Measurements from ENCODE around the gene HSPA1L. TPM values are rescaled to one million over a fixed set of nuclear protein-coding genes. Genes with fewer than 3 reads are reported as not detected.

HSPA1L gene
- polyA plus RNA-seq, 1 donor (not counting 4 experiments of a cell fraction or from before 2014, with no cell fraction given): 0.60 TPM

DNA sequence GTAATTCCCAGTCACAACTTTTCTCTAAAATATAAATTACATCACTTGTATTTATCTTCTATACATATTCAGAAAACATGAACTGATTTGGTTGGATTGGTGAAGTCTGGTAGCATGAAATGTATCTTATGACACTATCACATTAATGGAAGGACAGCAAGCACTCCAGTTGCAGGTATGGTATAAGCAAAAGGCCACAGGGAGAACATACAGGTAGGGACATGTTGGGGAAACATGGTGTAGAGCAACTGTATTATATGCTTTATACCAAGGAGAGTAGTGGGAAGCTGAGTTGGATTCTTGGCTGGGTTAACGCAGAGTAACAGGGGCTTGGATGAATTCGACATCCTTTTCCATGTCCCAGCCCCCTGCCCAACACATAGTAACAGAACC lies 18.1 kb downstream of the HSPA1L start:
- Histone ChIP-seq H3K27me3 (ENCODE audit: control insufficient read depth, extremely low read depth, insufficient read depth, low read length) (no peaks in the 10 kb centered on the region), H2AFZ (ENCODE audit: control insufficient read depth, low read length) (no peak overlapping the region), H3K9me1 (ENCODE audit: control insufficient read depth, extremely low read depth, insufficient read depth, low read length) (no peaks in the 10 kb centered on the region), H3K4me3 (ENCODE audit: control insufficient read depth in 2 of 3, extremely low read depth in 1 of 3, insufficient read depth in 2 of 3, low read depth in 1 of 3, low read length in 3 of 3) (no peak overlapping the region), H3K36me3 (ENCODE audit: control insufficient read depth in 2 of 2, extremely low read depth in 1 of 2, insufficient read depth in 2 of 2, low read length in 2 of 2) (peaks cover 2 to 15% of the 10 kb centered on the region in 2 experiments), H3K79me2 (ENCODE audit: control insufficient read depth, insufficient read depth, low read length) (peaks cover 28% of the 10 kb centered on the region), H3K4me2 (ENCODE audit: control insufficient read depth, extremely low read depth, insufficient read depth, low read depth, low read length) (peak overlapping the region; percentile 39), H3K9me3 (ENCODE audit: control insufficient read depth, low read depth, low read length) (no peaks in the 10 kb centered on the region), H4K20me1 (ENCODE audit: control insufficient read depth, extremely low read depth, insufficient read depth, low read length) (no peaks in the 10 kb centered on the region), H3K9ac (ENCODE audit: control insufficient read depth, extremely low read depth, insufficient read depth, low read length) (no peak overlapping the region), H3K27ac (ENCODE audit: control insufficient read depth, insufficient read depth, low read length) (no peak overlapping the region), H3K4me1 (ENCODE audit: control insufficient read depth, extremely low read depth, insufficient read depth, low read length) (peaks cover 32% of the 10 kb centered on the region)
- TF ChIP-seq EZH2 (IDR thresholded peaks at IDR 0.05; ENCODE audit: low read length): no peak
- TF ChIP-seq, protein P1, sequence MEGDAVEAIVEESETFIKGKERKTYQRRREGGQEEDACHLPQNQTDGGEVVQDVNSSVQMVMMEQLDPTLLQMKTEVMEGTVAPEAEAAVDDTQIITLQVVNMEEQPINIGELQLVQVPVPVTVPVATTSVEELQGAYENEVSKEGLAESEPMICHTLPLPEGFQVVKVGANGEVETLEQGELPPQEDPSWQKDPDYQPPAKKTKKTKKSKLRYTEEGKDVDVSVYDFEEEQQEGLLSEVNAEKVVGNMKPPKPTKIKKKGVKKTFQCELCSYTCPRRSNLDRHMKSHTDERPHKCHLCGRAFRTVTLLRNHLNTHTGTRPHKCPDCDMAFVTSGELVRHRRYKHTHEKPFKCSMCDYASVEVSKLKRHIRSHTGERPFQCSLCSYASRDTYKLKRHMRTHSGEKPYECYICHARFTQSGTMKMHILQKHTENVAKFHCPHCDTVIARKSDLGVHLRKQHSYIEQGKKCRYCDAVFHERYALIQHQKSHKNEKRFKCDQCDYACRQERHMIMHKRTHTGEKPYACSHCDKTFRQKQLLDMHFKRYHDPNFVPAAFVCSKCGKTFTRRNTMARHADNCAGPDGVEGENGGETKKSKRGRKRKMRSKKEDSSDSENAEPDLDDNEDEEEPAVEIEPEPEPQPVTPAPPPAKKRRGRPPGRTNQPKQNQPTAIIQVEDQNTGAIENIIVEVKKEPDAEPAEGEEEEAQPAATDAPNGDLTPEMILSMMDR (optimal IDR thresholded peaks at IDR 0.05 in 1 of 3, IDR thresholded peaks at IDR 0.05 in 1 of 3, conservative IDR thresholded peaks at IDR 0.05 in 1 of 3; ENCODE audit: extremely low read depth in 1 of 3, insufficient read depth in 2 of 3, low read length in 3 of 3): no peak
- no peak for DNase-seq (ENCODE audit: low read depth, low spot score)
- FAIRE-seq: peak; percentile 46
- dilution Hi-C loops (cut with MboI; ENCODE audit: extremely low pct_ligation_motif_present, low sequenced_read_pairs): no loop called here

DNA sequence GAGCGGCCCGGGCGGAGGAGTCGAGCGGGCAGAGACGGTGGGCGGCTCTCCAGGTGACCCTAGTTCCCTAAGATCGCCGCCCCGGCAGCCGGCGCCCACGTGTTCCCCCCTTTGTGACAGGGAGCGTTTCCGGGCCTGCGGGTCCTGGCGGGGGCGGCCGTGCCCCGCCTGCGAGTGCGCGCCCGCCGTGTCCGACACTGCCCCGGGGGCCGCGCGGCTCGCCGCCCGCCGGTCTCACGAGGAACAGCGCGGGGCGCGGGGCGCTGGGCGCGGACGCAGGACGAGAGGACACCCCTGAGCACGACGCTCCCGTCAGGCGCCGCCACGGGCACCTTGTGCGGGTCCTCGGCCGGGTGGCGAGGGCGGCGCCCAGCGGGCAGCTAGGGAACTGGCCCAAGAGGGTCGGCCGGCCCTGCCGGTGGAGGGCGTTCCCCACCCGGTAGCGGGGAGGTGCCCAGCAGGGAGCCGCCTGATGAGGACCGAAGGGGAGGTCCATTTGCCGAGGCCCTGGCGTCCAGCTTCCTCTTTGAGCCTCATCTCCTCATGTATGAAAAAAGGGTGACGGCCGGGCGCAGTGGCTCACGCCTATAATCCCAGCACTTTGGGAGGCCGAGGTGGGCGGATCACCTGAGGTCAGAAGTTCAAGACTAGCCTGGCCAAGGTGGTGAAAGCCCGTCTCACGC lies 19.3 kb downstream of the HSPA1L start, which contains the start of gene VARS1:
VARS1 (minus strand) TSS at position 137 of the 683 bp plus-strand sequence. CDS start 535 bp downstream, outside the sequence.
- Histone ChIP-seq H4K20me1 (ENCODE audit: control insufficient read depth, extremely low read depth, insufficient read depth, low read length) (no peaks in the 10 kb centered on the region), H3K36me3 (ENCODE audit: control insufficient read depth in 2 of 2, extremely low read depth in 1 of 2, insufficient read depth in 2 of 2, low read length in 2 of 2) (peaks cover 8 to 23% of the 10 kb centered on the region in 2 experiments), H3K4me1 (ENCODE audit: control insufficient read depth, extremely low read depth, insufficient read depth, low read length) (peaks cover 32% of the 10 kb centered on the region), H3K9me3 (ENCODE audit: control insufficient read depth, low read depth, low read length) (no peaks in the 10 kb centered on the region), H3K27ac (ENCODE audit: control insufficient read depth, insufficient read depth, low read length) (peak within 1 kb of the TSS; percentile 91), H2AFZ (ENCODE audit: control insufficient read depth, low read length) (peak within 1 kb of the TSS; percentile 58), H3K79me2 (ENCODE audit: control insufficient read depth, insufficient read depth, low read length) (peaks cover 33% of the 10 kb centered on the region), H3K27me3 (ENCODE audit: control insufficient read depth, extremely low read depth, insufficient read depth, low read length) (no peaks in the 10 kb centered on the region), H3K9ac (ENCODE audit: control insufficient read depth, extremely low read depth, insufficient read depth, low read length) (peak within 1 kb of the TSS; percentile 98), H3K4me2 (ENCODE audit: control insufficient read depth, extremely low read depth, insufficient read depth, low read depth, low read length) (peak within 1 kb of the TSS; percentile 72), H3K4me3 (ENCODE audit: control insufficient read depth in 2 of 3, extremely low read depth in 1 of 3, insufficient read depth in 2 of 3, low read depth in 1 of 3, low read length in 3 of 3) (peak within 1 kb of the TSS; percentile 78 to 90 (median 80)), H3K9me1 (ENCODE audit: control insufficient read depth, extremely low read depth, insufficient read depth, low read length) (no peaks in the 10 kb centered on the region)
- dilution Hi-C loops (cut with MboI; ENCODE audit: extremely low pct_ligation_motif_present, low sequenced_read_pairs): no loop called here
- FAIRE-seq: no peak
- no peak for TF ChIP-seq EZH2 (IDR thresholded peaks at IDR 0.05; ENCODE audit: low read length)
- TF ChIP-seq, protein P1 (optimal IDR thresholded peaks at IDR 0.05 in 1 of 3, IDR thresholded peaks at IDR 0.05 in 1 of 3, conservative IDR thresholded peaks at IDR 0.05 in 1 of 3; ENCODE audit: extremely low read depth in 1 of 3, insufficient read depth in 2 of 3, low read length in 3 of 3): peak; percentile 60 to 85 (median 85)
- DNase-seq (ENCODE audit: low read depth, low spot score): no peak
